Mammary epithelial cell (primary cell): Measurements from ENCODE around the gene IFFO2.

ENCODE experiments used
- CTCF ChIP-seq, 2 donors: IDR thresholded peaks in 1 of 2; conservative IDR thresholded peaks in 1 of 2; 2 replicates each; pipeline ENCODE4 v1.5.1; 2011 to 2012; ENCODE audit warnings: inconsistent platforms in 2 of 2, low read length in 2 of 2, mild to moderate bottlenecking in 2 of 2, control low read depth in 1 of 2, low read depth in 1 of 2; ENCODE audit not compliant: insufficient read depth in 1 of 2; ENCODE audit errors: extremely low read depth in 1 of 2
- EZH2 ChIP-seq: IDR thresholded peaks from 2 replicates; pipeline ENCODE4 v1.6.1; 2012; ENCODE audit warnings: low read length, inconsistent platforms, borderline replicate concordance

- TF ChIP-seq CTCF (conservative IDR thresholded peaks at IDR 0.05 in 1 of 2, IDR thresholded peaks at IDR 0.05 in 1 of 2; ENCODE audit: extremely low read depth in 1 of 2, insufficient read depth in 1 of 2, low read depth in 1 of 2, low read length in 2 of 2) (no peak), EZH2 (no peak)
Observed at GRCh38 chr1:18881642-18882431, 74.6 kb downstream of the IFFO2 start.
